GM23338 (cell line): ENCODE results near the gene TCIRG1. TPM values are rescaled to one million over a fixed set of nuclear protein-coding genes. Genes with fewer than 3 reads are reported as not detected.

Experiments used
- ATAC-seq: fragments of 200-7000 bp; cut with Tn5 transposase; 3 replicates; pipeline ENCODE4 v1.9.1; 2020
- DNase-seq: peaks from one replicate; pipeline ENCODE4 v3.0.0-alpha.2; 2015; ENCODE audit warnings: low spot score
- H2AFZ ChIP-seq: fragments of 200-600 bp; sonication (generic); 2 replicates; pipeline ENCODE4 v1.8.0; 2016; ENCODE audit warnings: antibody characterized with exemption, mild to moderate bottlenecking, moderate library complexity
- H3F3A ChIP-seq: fragments of 200-600 bp; sonication (generic); replicated peaks from 2 replicates; pipeline ENCODE4 v1.8.0; 2017; ENCODE audit warnings: antibody characterized with exemption, mixed run types, low read depth
- H3K27ac ChIP-seq: fragments of 200-600 bp; sonication (generic); 2 replicates; pipeline ENCODE4 v1.6.1; 2016; ENCODE audit warnings: low read depth
- H3K27me3 ChIP-seq: fragments of 200-600 bp; sonication (generic); 2 replicates; pipeline ENCODE4 v1.8.0; 2016; ENCODE audit warnings: mild to moderate bottlenecking, mixed run types, moderate library complexity; ENCODE audit not compliant: insufficient read depth
- H3K36me3 ChIP-seq: fragments of 200-600 bp; sonication (generic); 2 replicates; pipeline ENCODE4 v1.8.0; 2016; ENCODE audit warnings: mild to moderate bottlenecking; ENCODE audit not compliant: insufficient read depth
- H3K4me1 ChIP-seq: fragments of 200-600 bp; sonication (generic); 2 replicates; pipeline ENCODE4 v1.8.0; 2016; ENCODE audit warnings: mild to moderate bottlenecking, moderate library complexity; ENCODE audit not compliant: insufficient read depth
- H3K4me2 ChIP-seq: fragments of 200-600 bp; sonication (generic); 2 replicates; pipeline ENCODE4 v1.7.1; 2017; ENCODE audit warnings: mixed run types
- H3K4me3 ChIP-seq: fragments of 200-600 bp; sonication (generic); 2 replicates; pipeline ENCODE4 v1.6.1; 2016; ENCODE audit warnings: mixed run types
- H3K79me2 ChIP-seq: fragments of 200-600 bp; sonication (generic); replicated peaks from 2 replicates; pipeline ENCODE4 v1.8.0; 2017; ENCODE audit warnings: mild to moderate bottlenecking; ENCODE audit not compliant: insufficient read depth
- H3K9me2 ChIP-seq: fragments of 200-600 bp; sonication (generic); 2 replicates; pipeline ENCODE4 v1.8.0; 2017; ENCODE audit not compliant: insufficient read depth
- H4K20me1 ChIP-seq: fragments of 200-600 bp; sonication (generic); replicated peaks from 2 replicates; pipeline ENCODE4 v1.8.0; 2017; ENCODE audit warnings: mild to moderate bottlenecking; ENCODE audit not compliant: insufficient read depth
- H3K27ac Mint-ChIP-seq: 2 replicates; pipeline ENCODE4 v1.8.0; 2020; ENCODE audit warnings: inconsistent platforms, mild to moderate bottlenecking, moderate library complexity, mixed read lengths
- H3K27me3 Mint-ChIP-seq: 3 replicates; pipeline ENCODE4 v1.8.0; 2022; ENCODE audit warnings: low read depth, mild to moderate bottlenecking, moderate library complexity, mixed read lengths, inconsistent platforms; ENCODE audit not compliant: insufficient read depth, poor library complexity
- H3K36me3 Mint-ChIP-seq: 3 replicates; pipeline ENCODE4 v1.8.0; 2021; ENCODE audit warnings: low read depth, mild to moderate bottlenecking, inconsistent platforms, moderate library complexity, mixed read lengths
- H3K4me1 Mint-ChIP-seq: 3 replicates; pipeline ENCODE4 v1.8.0; 2020; ENCODE audit warnings: mild to moderate bottlenecking, inconsistent platforms, mixed read lengths
- H3K4me3 Mint-ChIP-seq: 3 replicates; pipeline ENCODE4 v1.8.0; 2021; ENCODE audit warnings: moderate library complexity, mild to moderate bottlenecking, inconsistent platforms, mixed read lengths
- H3K9me3 Mint-ChIP-seq: 3 replicates; pipeline ENCODE4 v1.8.0; 2020; ENCODE audit warnings: moderate library complexity, mild to moderate bottlenecking, inconsistent platforms, mixed read lengths
- CREB1 ChIP-seq: fragments of 250-450 bp; sonication (Bioruptor Pico); IDR thresholded peaks from 2 replicates; pipeline ENCODE4 v1.5.0; 2020; ENCODE audit warnings: low read depth, mild to moderate bottlenecking, moderate library complexity
- EZH2 ChIP-seq: fragments of 200-600 bp; sonication (generic); IDR thresholded peaks from one replicate; pipeline ENCODE4 v1.8.0; 2017; ENCODE audit warnings: antibody characterized with exemption, mild to moderate bottlenecking, low read depth; ENCODE audit not compliant: unreplicated experiment
- EZH2phosphoT487 ChIP-seq: fragments of 200-600 bp; sonication (generic); IDR thresholded peaks from one replicate; pipeline ENCODE4 v1.8.1; 2018; ENCODE audit warnings: antibody characterized with exemption; ENCODE audit not compliant: unreplicated experiment
- JUNB ChIP-seq: IDR thresholded peaks from one replicate; pipeline ENCODE4 v1.6.1; 2016; ENCODE audit warnings: antibody characterized with exemption; ENCODE audit not compliant: unreplicated experiment
- NANOG ChIP-seq: IDR thresholded peaks from 2 replicates; pipeline ENCODE4 v1.6.1; 2016; ENCODE audit warnings: antibody characterized with exemption, borderline replicate concordance
- POLR2AphosphoS5 ChIP-seq: IDR thresholded peaks from 2 replicates; pipeline ENCODE4 v1.6.1; 2016; ENCODE audit warnings: antibody characterized with exemption, low read depth
- STAT1 ChIP-seq: IDR thresholded peaks from one replicate; pipeline ENCODE4 v1.6.1; 2016; ENCODE audit warnings: antibody characterized with exemption; ENCODE audit not compliant: unreplicated experiment
- ZNF114 ChIP-seq: fragments of 250-450 bp; sonication (Bioruptor Pico); IDR thresholded peaks from 2 replicates; pipeline ENCODE4 v1.5.0; 2020; ENCODE audit warnings: mild to moderate bottlenecking, moderate library complexity
- ZNF331 ChIP-seq: fragments of 250-450 bp; sonication (Bioruptor Pico); IDR thresholded peaks from 2 replicates; pipeline ENCODE4 v1.5.0; 2020; ENCODE audit warnings: low read depth, mild to moderate bottlenecking, moderate library complexity
- polyA plus RNA-seq: library from polyadenylated mRNA; unstranded; fragments of >200 nt; fragmentation: Nextera tagmentation; extraction: Ambion mirVana; gene quantifications from 2 replicates; pipeline ENCODE4 v1.2.1, GENCODE V29; 2016
- total RNA-seq: library from RNA; depleted of rRNA; stranded (reverse); fragments of >200 nt; shearing (Covaris generic); gene quantifications from 2 replicates; pipeline ENCODE4 v1.2.3, GENCODE V29; 2014
- TF ChIP-seq, protein P1 (sequence below): fragments of 250-450 bp; sonication (Bioruptor Pico); IDR thresholded peaks from 2 replicates; pipeline ENCODE4 v1.5.0; 2020; ENCODE audit warnings: mild to moderate bottlenecking, moderate library complexity
- TF ChIP-seq, protein P2 (sequence below): IDR thresholded peaks from 2 replicates; pipeline ENCODE4 v1.6.1; 2016; ENCODE audit warnings: antibody characterized with exemption
- TF ChIP-seq, protein P3 (sequence below), 2 experiments: fragments of 200-600 bp in 1 of 2; sonication (generic) in 1 of 2; conservative IDR thresholded peaks; 2 replicates each; pipeline versions ENCODE4 v1.5.1 to v1.6.1; 2016 to 2017; ENCODE audit warnings: antibody characterized with exemption in 2 of 2, low read depth in 2 of 2, mild to moderate bottlenecking in 2 of 2, moderate library complexity in 1 of 2
- TF ChIP-seq, protein P4 (sequence below): IDR thresholded peaks from one replicate; pipeline ENCODE4 v1.6.1; 2018; ENCODE audit warnings: antibody characterized with exemption; ENCODE audit not compliant: unreplicated experiment

The TCIRG1 gene
- total and polyA plus RNA-seq, 2 experiments from 2014 or later = 20.4 to 40.4 TPM

DNA sequence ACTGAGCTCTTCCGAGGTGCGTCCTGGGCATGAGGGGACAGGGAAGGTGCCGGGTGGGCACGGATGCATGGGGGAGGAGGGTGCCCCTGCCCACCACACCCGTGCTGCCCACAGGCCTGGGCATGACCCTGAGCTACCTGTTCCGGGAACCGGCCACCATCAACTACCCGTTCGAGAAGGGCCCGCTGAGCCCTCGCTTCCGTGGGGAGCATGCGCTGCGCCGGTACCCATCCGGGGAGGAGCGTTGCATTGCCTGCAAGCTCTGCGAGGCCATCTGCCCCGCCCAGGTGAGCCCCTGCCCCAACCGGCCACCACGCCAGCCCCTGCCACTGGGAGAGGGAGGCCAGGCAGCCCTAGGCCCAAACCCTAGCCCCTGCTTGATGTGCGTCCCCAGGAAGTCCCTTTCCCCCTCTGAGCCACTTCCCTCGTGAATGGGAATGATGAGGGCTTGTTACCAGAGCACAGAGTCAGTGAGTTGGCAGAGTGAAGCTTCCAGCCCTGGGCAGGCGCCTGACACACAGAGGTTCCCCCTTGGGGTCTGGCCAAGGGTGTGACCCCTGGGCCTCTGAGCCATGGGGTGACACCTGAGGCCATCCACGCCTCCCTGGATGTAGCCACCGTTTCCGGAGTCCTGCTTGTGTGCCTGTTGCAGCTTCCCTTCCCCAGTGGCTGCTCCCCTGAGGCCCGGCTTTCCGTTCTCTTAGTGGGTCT, 5.7 kb upstream of the TCIRG1 start:
- H3K4me1 Mint-ChIP-seq = peaks cover 16% of the 10 kb centered on the region
- peaks cover 6% of the 10 kb centered on the region; the same call in 1 of the 2 replicates for H3K36me3 ChIP-seq
- peaks cover 6% of the 10 kb centered on the region; the same call in 1 of the 2 replicates for H3K4me1 ChIP-seq
- H4K20me1 ChIP-seq = no peaks in the 10 kb centered on the region
- no peak overlapping the region for H2AFZ ChIP-seq
- H3K27me3 Mint-ChIP-seq = peaks cover 24% of the 10 kb centered on the region
- peaks cover 5% of the 10 kb centered on the region; the same call in 1 of the 2 replicates for H3F3A ChIP-seq
- TF ChIP-seq, protein P1, sequence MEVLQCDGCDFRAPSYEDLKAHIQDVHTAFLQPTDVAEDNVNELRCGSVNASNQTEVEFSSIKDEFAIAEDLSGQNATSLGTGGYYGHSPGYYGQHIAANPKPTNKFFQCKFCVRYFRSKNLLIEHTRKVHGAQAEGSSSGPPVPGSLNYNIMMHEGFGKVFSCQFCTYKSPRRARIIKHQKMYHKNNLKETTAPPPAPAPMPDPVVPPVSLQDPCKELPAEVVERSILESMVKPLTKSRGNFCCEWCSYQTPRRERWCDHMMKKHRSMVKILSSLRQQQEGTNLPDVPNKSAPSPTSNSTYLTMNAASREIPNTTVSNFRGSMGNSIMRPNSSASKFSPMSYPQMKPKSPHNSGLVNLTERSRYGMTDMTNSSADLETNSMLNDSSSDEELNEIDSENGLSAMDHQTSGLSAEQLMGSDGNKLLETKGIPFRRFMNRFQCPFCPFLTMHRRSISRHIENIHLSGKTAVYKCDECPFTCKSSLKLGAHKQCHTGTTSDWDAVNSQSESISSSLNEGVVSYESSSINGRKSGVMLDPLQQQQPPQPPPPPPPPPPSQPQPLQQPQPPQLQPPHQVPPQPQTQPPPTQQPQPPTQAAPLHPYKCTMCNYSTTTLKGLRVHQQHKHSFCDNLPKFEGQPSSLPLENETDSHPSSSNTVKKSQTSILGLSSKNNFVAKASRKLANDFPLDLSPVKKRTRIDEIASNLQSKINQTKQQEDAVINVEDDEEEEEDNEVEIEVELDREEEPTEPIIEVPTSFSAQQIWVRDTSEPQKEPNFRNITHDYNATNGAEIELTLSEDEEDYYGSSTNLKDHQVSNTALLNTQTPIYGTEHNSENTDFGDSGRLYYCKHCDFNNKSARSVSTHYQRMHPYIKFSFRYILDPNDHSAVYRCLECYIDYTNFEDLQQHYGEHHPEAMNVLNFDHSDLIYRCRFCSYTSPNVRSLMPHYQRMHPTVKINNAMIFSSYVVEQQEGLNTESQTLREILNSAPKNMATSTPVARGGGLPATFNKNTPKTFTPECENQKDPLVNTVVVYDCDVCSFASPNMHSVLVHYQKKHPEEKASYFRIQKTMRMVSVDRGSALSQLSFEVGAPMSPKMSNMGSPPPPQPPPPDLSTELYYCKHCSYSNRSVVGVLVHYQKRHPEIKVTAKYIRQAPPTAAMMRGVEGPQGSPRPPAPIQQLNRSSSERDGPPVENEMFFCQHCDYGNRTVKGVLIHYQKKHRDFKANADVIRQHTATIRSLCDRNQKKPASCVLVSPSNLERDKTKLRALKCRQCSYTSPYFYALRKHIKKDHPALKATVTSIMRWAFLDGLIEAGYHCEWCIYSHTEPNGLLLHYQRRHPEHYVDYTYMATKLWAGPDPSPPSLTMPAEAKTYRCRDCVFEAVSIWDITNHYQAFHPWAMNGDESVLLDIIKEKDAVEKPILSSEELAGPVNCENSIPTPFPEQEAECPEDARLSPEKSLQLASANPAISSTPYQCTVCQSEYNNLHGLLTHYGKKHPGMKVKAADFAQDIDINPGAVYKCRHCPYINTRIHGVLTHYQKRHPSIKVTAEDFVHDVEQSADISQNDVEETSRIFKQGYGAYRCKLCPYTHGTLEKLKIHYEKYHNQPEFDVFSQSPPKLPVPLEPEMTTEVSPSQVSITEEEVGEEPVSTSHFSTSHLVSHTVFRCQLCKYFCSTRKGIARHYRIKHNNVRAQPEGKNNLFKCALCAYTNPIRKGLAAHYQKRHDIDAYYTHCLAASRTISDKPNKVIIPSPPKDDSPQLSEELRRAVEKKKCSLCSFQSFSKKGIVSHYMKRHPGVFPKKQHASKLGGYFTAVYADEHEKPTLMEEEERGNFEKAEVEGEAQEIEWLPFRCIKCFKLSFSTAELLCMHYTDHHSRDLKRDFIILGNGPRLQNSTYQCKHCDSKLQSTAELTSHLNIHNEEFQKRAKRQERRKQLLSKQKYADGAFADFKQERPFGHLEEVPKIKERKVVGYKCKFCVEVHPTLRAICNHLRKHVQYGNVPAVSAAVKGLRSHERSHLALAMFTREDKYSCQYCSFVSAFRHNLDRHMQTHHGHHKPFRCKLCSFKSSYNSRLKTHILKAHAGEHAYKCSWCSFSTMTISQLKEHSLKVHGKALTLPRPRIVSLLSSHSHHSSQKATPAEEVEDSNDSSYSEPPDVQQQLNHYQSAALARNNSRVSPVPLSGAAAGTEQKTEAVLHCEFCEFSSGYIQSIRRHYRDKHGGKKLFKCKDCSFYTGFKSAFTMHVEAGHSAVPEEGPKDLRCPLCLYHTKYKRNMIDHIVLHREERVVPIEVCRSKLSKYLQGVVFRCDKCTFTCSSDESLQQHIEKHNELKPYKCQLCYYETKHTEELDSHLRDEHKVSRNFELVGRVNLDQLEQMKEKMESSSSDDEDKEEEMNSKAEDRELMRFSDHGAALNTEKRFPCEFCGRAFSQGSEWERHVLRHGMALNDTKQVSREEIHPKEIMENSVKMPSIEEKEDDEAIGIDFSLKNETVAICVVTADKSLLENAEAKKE (CRISPR knock-in tag) = no peak
- TF ChIP-seq, protein P2, sequence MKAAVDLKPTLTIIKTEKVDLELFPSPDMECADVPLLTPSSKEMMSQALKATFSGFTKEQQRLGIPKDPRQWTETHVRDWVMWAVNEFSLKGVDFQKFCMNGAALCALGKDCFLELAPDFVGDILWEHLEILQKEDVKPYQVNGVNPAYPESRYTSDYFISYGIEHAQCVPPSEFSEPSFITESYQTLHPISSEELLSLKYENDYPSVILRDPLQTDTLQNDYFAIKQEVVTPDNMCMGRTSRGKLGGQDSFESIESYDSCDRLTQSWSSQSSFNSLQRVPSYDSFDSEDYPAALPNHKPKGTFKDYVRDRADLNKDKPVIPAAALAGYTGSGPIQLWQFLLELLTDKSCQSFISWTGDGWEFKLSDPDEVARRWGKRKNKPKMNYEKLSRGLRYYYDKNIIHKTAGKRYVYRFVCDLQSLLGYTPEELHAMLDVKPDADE = no peak
- TF ChIP-seq ZNF114 (CRISPR knock-in tag) (no peak), STAT1 (no peak), NANOG (no peak), JUNB (no peak), CREB1 (CRISPR knock-in tag) (no peak), EZH2 (no peak), ZNF331 (CRISPR knock-in tag) (no peak), EZH2phosphoT487 (no peak), POLR2AphosphoS5 (no peak)
- TF ChIP-seq, protein P3, sequence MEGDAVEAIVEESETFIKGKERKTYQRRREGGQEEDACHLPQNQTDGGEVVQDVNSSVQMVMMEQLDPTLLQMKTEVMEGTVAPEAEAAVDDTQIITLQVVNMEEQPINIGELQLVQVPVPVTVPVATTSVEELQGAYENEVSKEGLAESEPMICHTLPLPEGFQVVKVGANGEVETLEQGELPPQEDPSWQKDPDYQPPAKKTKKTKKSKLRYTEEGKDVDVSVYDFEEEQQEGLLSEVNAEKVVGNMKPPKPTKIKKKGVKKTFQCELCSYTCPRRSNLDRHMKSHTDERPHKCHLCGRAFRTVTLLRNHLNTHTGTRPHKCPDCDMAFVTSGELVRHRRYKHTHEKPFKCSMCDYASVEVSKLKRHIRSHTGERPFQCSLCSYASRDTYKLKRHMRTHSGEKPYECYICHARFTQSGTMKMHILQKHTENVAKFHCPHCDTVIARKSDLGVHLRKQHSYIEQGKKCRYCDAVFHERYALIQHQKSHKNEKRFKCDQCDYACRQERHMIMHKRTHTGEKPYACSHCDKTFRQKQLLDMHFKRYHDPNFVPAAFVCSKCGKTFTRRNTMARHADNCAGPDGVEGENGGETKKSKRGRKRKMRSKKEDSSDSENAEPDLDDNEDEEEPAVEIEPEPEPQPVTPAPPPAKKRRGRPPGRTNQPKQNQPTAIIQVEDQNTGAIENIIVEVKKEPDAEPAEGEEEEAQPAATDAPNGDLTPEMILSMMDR (conservative IDR thresholded peaks at IDR 0.05; ENCODE audit: low read depth in 2 of 2) = no peak
- TF ChIP-seq, protein P4, sequence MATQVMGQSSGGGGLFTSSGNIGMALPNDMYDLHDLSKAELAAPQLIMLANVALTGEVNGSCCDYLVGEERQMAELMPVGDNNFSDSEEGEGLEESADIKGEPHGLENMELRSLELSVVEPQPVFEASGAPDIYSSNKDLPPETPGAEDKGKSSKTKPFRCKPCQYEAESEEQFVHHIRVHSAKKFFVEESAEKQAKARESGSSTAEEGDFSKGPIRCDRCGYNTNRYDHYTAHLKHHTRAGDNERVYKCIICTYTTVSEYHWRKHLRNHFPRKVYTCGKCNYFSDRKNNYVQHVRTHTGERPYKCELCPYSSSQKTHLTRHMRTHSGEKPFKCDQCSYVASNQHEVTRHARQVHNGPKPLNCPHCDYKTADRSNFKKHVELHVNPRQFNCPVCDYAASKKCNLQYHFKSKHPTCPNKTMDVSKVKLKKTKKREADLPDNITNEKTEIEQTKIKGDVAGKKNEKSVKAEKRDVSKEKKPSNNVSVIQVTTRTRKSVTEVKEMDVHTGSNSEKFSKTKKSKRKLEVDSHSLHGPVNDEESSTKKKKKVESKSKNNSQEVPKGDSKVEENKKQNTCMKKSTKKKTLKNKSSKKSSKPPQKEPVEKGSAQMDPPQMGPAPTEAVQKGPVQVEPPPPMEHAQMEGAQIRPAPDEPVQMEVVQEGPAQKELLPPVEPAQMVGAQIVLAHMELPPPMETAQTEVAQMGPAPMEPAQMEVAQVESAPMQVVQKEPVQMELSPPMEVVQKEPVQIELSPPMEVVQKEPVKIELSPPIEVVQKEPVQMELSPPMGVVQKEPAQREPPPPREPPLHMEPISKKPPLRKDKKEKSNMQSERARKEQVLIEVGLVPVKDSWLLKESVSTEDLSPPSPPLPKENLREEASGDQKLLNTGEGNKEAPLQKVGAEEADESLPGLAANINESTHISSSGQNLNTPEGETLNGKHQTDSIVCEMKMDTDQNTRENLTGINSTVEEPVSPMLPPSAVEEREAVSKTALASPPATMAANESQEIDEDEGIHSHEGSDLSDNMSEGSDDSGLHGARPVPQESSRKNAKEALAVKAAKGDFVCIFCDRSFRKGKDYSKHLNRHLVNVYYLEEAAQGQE = no peak
- no peak overlapping the region for H3K4me3 Mint-ChIP-seq
- H3K9me3 Mint-ChIP-seq = no peaks in the 10 kb centered on the region
- H3K27ac Mint-ChIP-seq = no peak overlapping the region
- no peaks in the 10 kb centered on the region for H3K27me3 ChIP-seq
- no peak for ATAC-seq
- no peaks in the 10 kb centered on the region for H3K9me2 ChIP-seq
- no peak for DNase-seq
- H3K4me2 ChIP-seq = no peak overlapping the region
- peaks cover 15% of the 10 kb centered on the region for H3K36me3 Mint-ChIP-seq
- H3K4me3 ChIP-seq = no peak overlapping the region
- peaks cover 13% of the 10 kb centered on the region for H3K79me2 ChIP-seq
- H3K27ac ChIP-seq = no peak overlapping the region
